Right atrium auricular region (tissue), 2 donors: ENCODE results near the gene DPPA2. TPM values are rescaled to one million over a fixed set of nuclear protein-coding genes. Genes with fewer than 3 reads are reported as not detected.

Experiments
- DNase-seq: peaks from one replicate; pipeline ENCODE4 v3.0.0-alpha.2; 2019; ENCODE audit warnings: low spot score
- H3K27ac ChIP-seq, 2 donors: fragments of 200-600 bp; sonication (generic); 1 replicate in 1 of 2; 2 replicates in 1 of 2; pipeline ENCODE4 v1.5.1; 2016 to 2019
- H3K27me3 ChIP-seq, 2 donors: fragments of 200-600 bp; sonication (generic); one replicate each; pipeline versions ENCODE4 v1.5.1 to v1.6.0; 2017 to 2019
- H3K36me3 ChIP-seq: fragments of 200-600 bp; sonication (generic); one replicate; pipeline ENCODE4 v1.5.1; 2016
- H3K4me1 ChIP-seq, 2 donors: fragments of 200-600 bp; sonication (generic); one replicate each; pipeline versions ENCODE4 v1.5.1 to v1.6.0; 2017 to 2019
- H3K4me3 ChIP-seq, 2 donors: fragments of 200-600 bp; sonication (generic); 1 replicate in 1 of 2; 2 replicates in 1 of 2; pipeline ENCODE4 v1.5.1; 2017 to 2019; ENCODE audit warnings: mild to moderate bottlenecking in 1 of 2, moderate library complexity in 1 of 2
- H3K9me3 ChIP-seq, 2 donors: fragments of 200-600 bp; sonication (generic); one replicate each; pipeline ENCODE4 v1.5.1; 2019
- CTCF ChIP-seq, 2 donors: fragments of 200-600 bp; sonication (generic); IDR thresholded peaks; one replicate each; pipeline ENCODE4 v1.5.1; 2019; ENCODE audit warnings: antibody characterized with exemption in 2 of 2
- total RNA-seq, 2 donors: library from RNA; depleted of rRNA; stranded (reverse); fragments of >200 nt; gene quantifications; one replicate each; pipeline ENCODE4 v1.1.0, GENCODE V29; 2016

Gene DPPA2
- total RNA-seq, 2 donors from 2014 or later = not detected

DNA sequence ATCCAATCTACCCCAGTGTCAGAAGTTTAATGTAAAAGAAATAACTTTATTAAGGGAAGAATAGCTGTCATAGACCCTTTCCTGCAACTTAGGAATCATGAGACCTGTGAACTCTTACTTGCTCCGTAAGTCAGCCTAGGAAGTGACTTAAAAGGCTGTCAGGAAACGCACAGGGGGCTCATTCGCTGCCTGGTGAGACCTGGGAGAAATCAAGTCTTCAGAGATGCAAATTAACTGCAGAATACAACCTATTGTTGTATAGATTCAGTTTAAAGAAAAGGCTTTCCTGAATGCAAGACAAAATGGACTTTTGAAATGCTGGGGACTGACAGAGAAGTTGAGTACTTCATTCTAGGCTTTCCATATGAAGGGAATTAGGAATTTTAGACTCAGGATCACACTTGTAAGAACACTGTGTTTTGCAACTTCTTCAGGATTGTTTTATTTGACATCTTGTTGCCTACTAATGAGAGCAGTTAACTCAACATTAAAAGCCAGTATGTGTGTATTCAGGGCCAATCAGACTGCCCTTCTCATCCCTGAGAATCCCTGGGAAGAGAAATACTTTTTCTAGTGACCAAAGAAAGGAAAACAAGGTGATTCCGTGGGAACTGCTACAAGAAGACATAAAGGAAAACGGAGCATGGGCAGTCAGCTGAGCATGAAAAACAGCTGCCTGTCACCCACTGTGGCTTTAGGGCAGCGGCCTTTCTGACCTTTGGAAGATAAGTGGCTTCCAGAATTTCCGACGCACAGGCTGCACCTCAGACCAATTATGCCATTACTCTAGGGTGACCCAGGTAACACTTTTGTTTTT lies 39.5 kb upstream of the DPPA2 start:
- H3K27me3 ChIP-seq = no peaks in the 10 kb centered on the region
- no peak for TF ChIP-seq CTCF (IDR thresholded peaks at IDR 0.05)
- H3K4me1 ChIP-seq = no peaks in the 10 kb centered on the region
- H3K4me3 ChIP-seq = no peak overlapping the region
- H3K36me3 ChIP-seq = no peaks in the 10 kb centered on the region
- H3K27ac ChIP-seq = no peak overlapping the region
- no peaks in the 10 kb centered on the region for H3K9me3 ChIP-seq
- DNase-seq = no peak

- no peaks in the 10 kb centered on the region for H3K4me1 ChIP-seq
- H3K27me3 ChIP-seq = no peaks in the 10 kb centered on the region
- H3K9me3 ChIP-seq = no peaks in the 10 kb centered on the region
- no peak overlapping the region for H3K4me3 ChIP-seq
- no peaks in the 10 kb centered on the region for H3K36me3 ChIP-seq
- H3K27ac ChIP-seq = no peak overlapping the region
- no peak for DNase-seq
- TF ChIP-seq CTCF (IDR thresholded peaks at IDR 0.05) = no peak
Measured at GRCh38 chr3:109353057-109353456, 36.7 kb upstream of the DPPA2 start.

- H3K9me3 ChIP-seq = no peaks in the 10 kb centered on the region
- H3K36me3 ChIP-seq = no peaks in the 10 kb centered on the region
- H3K27ac ChIP-seq = no peak overlapping the region
- H3K4me3 ChIP-seq = no peak overlapping the region
- no peaks in the 10 kb centered on the region for H3K4me1 ChIP-seq
- no peaks in the 10 kb centered on the region for H3K27me3 ChIP-seq
- no peak for TF ChIP-seq CTCF (IDR thresholded peaks at IDR 0.05)
- DNase-seq = no peak
Measured at GRCh38 chr3:109351231-109351630, 34.9 kb upstream of the DPPA2 start.

- no peak overlapping the region for H3K4me3 ChIP-seq
- no peak for TF ChIP-seq CTCF (IDR thresholded peaks at IDR 0.05)
- H3K36me3 ChIP-seq = no peaks in the 10 kb centered on the region
- H3K27ac ChIP-seq = no peak overlapping the region
- H3K9me3 ChIP-seq = no peaks in the 10 kb centered on the region
- H3K27me3 ChIP-seq = no peaks in the 10 kb centered on the region
- no peaks in the 10 kb centered on the region for H3K4me1 ChIP-seq
- DNase-seq = no peak
Measured at GRCh38 chr3:109346770-109347295, 30.5 kb upstream of the DPPA2 start.

- Histone ChIP-seq H3K4me1 (no peaks in the 10 kb centered on the region), H3K27me3 (no peaks in the 10 kb centered on the region), H3K4me3 (no peak overlapping the region), H3K36me3 (no peaks in the 10 kb centered on the region), H3K9me3 (no peaks in the 10 kb centered on the region), H3K27ac (no peak overlapping the region)
- no peak for TF ChIP-seq CTCF (IDR thresholded peaks at IDR 0.05)
- DNase-seq = no peak
Measured at GRCh38 chr3:109346099-109346498, 29.8 kb upstream of the DPPA2 start.
